DOHH2 (cell line): ENCODE data around the gene AATF.

ENCODE experiments used
- H3F3A ChIP-seq: fragments of 200-600 bp; sonication (generic), shearing (Covaris generic); 2 replicates; pipeline ENCODE4 v1.6.0; 2016; ENCODE audit warnings: antibody characterized with exemption, mild to moderate bottlenecking; ENCODE audit not compliant: control insufficient read depth, insufficient read depth
- H3K27ac ChIP-seq: fragments of 200-600 bp; sonication (generic); 2 replicates; pipeline ENCODE4 v1.5.1; 2014; ENCODE audit warnings: low read depth, mild to moderate bottlenecking, low read length, moderate library complexity
- H3K27me3 ChIP-seq: fragments of 200-600 bp; sonication (generic); 2 replicates; pipeline ENCODE4 v1.6.1; 2014; ENCODE audit warnings: mild to moderate bottlenecking, low read length, mixed read lengths; ENCODE audit not compliant: control insufficient read depth
- H3K36me3 ChIP-seq: fragments of 200-600 bp; sonication (generic); 2 replicates; pipeline ENCODE4 v1.6.1; 2014; ENCODE audit warnings: mild to moderate bottlenecking, low read length, moderate library complexity, mixed read lengths; ENCODE audit not compliant: control insufficient read depth
- H3K4me1 ChIP-seq: fragments of 200-600 bp; sonication (generic); 2 replicates; pipeline ENCODE4 v1.6.1; 2014; ENCODE audit warnings: mild to moderate bottlenecking, low read length, mixed read lengths; ENCODE audit not compliant: control insufficient read depth
- H3K4me2 ChIP-seq: fragments of 200-600 bp; sonication (generic); 2 replicates; pipeline ENCODE4 v1.6.0; 2014; ENCODE audit warnings: mild to moderate bottlenecking, low read length, moderate library complexity
- H3K4me3 ChIP-seq: fragments of 200-600 bp; sonication (generic); 2 replicates; pipeline ENCODE4 v1.5.1; 2014; ENCODE audit warnings: mild to moderate bottlenecking, low read length, mixed read lengths
- H3K79me2 ChIP-seq: fragments of 200-600 bp; sonication (generic); 2 replicates; pipeline ENCODE4 v1.6.1; 2014; ENCODE audit warnings: mild to moderate bottlenecking, low read length, mixed read lengths; ENCODE audit not compliant: control insufficient read depth
- H3K9me2 ChIP-seq: fragments of 200-600 bp; sonication (generic); replicated peaks from 2 replicates; pipeline ENCODE4 v1.6.1; 2014; ENCODE audit warnings: mild to moderate bottlenecking, low read length, mixed read lengths; ENCODE audit not compliant: control insufficient read depth
- H3K9me3 ChIP-seq: fragments of 200-600 bp; sonication (generic); 2 replicates; pipeline ENCODE4 v1.6.1; 2014; ENCODE audit warnings: antibody characterized with exemption, low read length, mixed read lengths; ENCODE audit not compliant: control insufficient read depth, insufficient read depth
- H4K20me1 ChIP-seq: fragments of 200-600 bp; sonication (generic); 2 replicates; pipeline ENCODE4 v1.6.0; 2014; ENCODE audit warnings: low read depth, mild to moderate bottlenecking, antibody characterized with exemption, low read length, moderate library complexity; ENCODE audit not compliant: control insufficient read depth, insufficient read depth
- EZH2phosphoT487 ChIP-seq: fragments of 200-600 bp; sonication (generic); IDR thresholded peaks from 2 replicates; pipeline ENCODE4 v1.6.1; 2017; ENCODE audit warnings: borderline replicate concordance, mild to moderate bottlenecking, antibody characterized with exemption, low read length, moderate library complexity, mixed read lengths
- TF ChIP-seq, protein P1 (sequence below): fragments of 200-600 bp; sonication (generic); IDR thresholded peaks from one replicate; pipeline ENCODE4 v1.5.1; 2014; ENCODE audit warnings: antibody characterized with exemption, mild to moderate bottlenecking, low read depth, low read length; ENCODE audit not compliant: poor library complexity, severe bottlenecking

The AATF gene

DNA sequence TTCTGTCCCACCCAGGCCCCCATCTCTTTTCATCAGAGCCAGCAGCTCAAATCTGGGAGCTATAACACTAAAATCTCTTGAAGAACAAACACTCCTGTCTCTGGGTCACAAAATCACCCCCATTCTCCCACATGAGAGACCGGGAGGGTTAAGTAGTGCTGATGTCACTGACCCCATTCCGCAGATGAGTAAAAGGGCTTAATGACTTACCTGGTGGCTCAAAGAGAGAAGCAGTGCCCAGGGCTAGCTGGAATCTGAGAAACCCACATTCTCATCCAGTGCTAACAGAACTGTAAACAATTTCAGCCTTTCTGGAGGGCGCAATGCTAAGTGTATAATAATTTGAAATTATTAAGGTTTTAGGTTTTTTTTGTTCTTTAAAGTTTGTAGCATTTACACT lies 37.8 kb upstream of the AATF start:
- no peaks in the 10 kb centered on the region for H3K4me1 ChIP-seq
- no peaks in the 10 kb centered on the region for H4K20me1 ChIP-seq
- no peaks in the 10 kb centered on the region for H3F3A ChIP-seq
- no peaks in the 10 kb centered on the region for H3K36me3 ChIP-seq
- H3K9me3 ChIP-seq = no peaks in the 10 kb centered on the region
- H3K4me2 ChIP-seq = no peak overlapping the region
- H3K79me2 ChIP-seq = no peaks in the 10 kb centered on the region
- no peak overlapping the region for H3K4me3 ChIP-seq
- H3K27me3 ChIP-seq = peaks cover 10% of the 10 kb centered on the region; the same call in 1 of the 2 replicates
- H3K9me2 ChIP-seq = no peaks in the 10 kb centered on the region
- no peak for TF ChIP-seq EZH2phosphoT487
- TF ChIP-seq, protein P1, sequence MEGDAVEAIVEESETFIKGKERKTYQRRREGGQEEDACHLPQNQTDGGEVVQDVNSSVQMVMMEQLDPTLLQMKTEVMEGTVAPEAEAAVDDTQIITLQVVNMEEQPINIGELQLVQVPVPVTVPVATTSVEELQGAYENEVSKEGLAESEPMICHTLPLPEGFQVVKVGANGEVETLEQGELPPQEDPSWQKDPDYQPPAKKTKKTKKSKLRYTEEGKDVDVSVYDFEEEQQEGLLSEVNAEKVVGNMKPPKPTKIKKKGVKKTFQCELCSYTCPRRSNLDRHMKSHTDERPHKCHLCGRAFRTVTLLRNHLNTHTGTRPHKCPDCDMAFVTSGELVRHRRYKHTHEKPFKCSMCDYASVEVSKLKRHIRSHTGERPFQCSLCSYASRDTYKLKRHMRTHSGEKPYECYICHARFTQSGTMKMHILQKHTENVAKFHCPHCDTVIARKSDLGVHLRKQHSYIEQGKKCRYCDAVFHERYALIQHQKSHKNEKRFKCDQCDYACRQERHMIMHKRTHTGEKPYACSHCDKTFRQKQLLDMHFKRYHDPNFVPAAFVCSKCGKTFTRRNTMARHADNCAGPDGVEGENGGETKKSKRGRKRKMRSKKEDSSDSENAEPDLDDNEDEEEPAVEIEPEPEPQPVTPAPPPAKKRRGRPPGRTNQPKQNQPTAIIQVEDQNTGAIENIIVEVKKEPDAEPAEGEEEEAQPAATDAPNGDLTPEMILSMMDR = no peak
- no peak overlapping the region for H3K27ac ChIP-seq

DNA sequence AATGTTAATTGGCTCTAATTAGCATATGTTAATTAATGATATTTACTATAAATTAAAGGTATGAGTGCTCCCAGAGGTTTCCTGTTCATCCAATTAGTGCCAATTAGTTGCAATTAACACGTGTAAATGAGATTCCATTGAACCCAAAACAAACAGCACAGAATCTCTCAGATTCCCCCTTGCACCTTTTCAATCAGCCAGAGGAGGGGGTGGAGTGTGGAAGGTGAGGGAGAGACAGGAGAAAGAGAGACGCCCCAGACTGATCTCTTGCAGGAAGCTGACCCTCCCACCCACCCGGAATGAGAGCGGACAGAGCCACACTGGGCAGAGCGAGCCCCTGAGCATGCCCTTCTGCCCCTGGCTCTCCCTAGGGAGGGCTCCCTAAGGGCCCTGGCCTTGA lies 35.6 kb upstream of the AATF start:
- Histone ChIP-seq H3K36me3 (no peaks in the 10 kb centered on the region), H3K9me2 (no peaks in the 10 kb centered on the region), H3K27ac (no peak overlapping the region), H3F3A (no peaks in the 10 kb centered on the region), H3K27me3 (peaks cover 13% of the 10 kb centered on the region), H3K4me3 (no peak overlapping the region), H3K79me2 (no peaks in the 10 kb centered on the region), H4K20me1 (no peaks in the 10 kb centered on the region), H3K4me2 (no peak overlapping the region), H3K4me1 (no peaks in the 10 kb centered on the region), H3K9me3 (no peaks in the 10 kb centered on the region)
- TF ChIP-seq EZH2phosphoT487 = no peak
- TF ChIP-seq, protein P1 = no peak

DNA sequence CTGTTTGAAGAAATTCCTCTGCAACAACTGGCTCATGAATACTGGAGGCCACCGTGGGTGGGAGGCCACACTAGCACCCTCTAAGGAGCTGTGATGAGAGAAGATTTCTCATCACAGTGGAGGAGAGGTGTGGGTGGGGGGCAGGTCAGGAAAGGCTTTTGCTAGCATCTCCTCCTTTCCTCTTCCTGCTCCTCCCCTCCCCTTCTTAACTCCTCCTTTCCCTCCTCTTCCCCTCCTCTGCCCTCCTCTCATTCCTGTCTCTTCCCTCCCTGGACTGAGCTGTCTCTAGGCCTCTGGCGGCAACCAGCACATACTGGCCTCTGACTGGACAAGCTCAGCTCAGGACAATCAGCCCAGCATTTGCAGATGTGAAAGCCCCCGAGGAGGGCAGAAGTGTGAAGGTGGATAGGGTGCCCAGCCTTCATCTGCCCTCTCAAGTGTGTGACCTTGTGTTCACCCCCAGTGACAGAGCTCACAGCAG lies 30.5 kb upstream of the AATF start:
- TF ChIP-seq, protein P1 = no peak
- no peak for TF ChIP-seq EZH2phosphoT487
- Histone ChIP-seq H3F3A (no peaks in the 10 kb centered on the region), H3K9me2 (no peaks in the 10 kb centered on the region), H3K4me1 (no peaks in the 10 kb centered on the region), H3K36me3 (no peaks in the 10 kb centered on the region), H3K79me2 (no peaks in the 10 kb centered on the region), H3K9me3 (no peaks in the 10 kb centered on the region), H3K4me2 (no peak overlapping the region), H3K27me3 (peaks cover 42% of the 10 kb centered on the region), H3K4me3 (no peak overlapping the region), H4K20me1 (no peaks in the 10 kb centered on the region), H3K27ac (no peak overlapping the region)
